HepG2 (cell line): ENCODE data around the gene GNG7. TPM values are rescaled to one million over a fixed set of nuclear protein-coding genes. Genes with fewer than 3 reads are reported as not detected.

Source experiments
- ARID4A ChIP-seq: sonication (generic); formaldehyde crosslinking; IDR thresholded peaks from 2 replicates; pipeline ENCODE4 v1.5.0; 2020; ENCODE audit warnings: mild to moderate bottlenecking, missing genetic modification reagents, borderline replicate concordance
- BRD4 ChIP-seq: sonication (generic); formaldehyde crosslinking; IDR thresholded peaks from 2 replicates; pipeline ENCODE4 v1.4.0; 2020; ENCODE audit warnings: missing genetic modification reagents
- CENPBD1 ChIP-seq: sonication (generic); formaldehyde crosslinking; IDR thresholded peaks from 2 replicates; pipeline ENCODE4 v1.8.0; 2022; ENCODE audit warnings: missing genetic modification reagents, low read depth, mild to moderate bottlenecking, borderline replicate concordance
- NFIC ChIP-seq: IDR thresholded peaks from 2 replicates; pipeline ENCODE4 v1.6.1; 2012; ENCODE audit warnings: mild to moderate bottlenecking, low read length, inconsistent platforms
- ZBED4 ChIP-seq: sonication (generic); formaldehyde crosslinking; IDR thresholded peaks from 2 replicates; pipeline ENCODE4 v1.4.0; 2020; ENCODE audit warnings: missing genetic modification reagents, borderline replicate concordance
- ZNF12 ChIP-seq: sonication (generic); formaldehyde crosslinking; IDR thresholded peaks from 2 replicates; pipeline ENCODE4 v1.5.0; 2020; ENCODE audit warnings: missing genetic modification reagents
- ZNF230 ChIP-seq: sonication (generic); formaldehyde crosslinking; IDR thresholded peaks from 2 replicates; pipeline ENCODE4 v1.4.0; 2020; ENCODE audit warnings: mild to moderate bottlenecking, missing genetic modification reagents
- ZNF33A ChIP-seq: sonication (generic); formaldehyde crosslinking; IDR thresholded peaks from 2 replicates; pipeline ENCODE4 v1.5.1; 2020; ENCODE audit warnings: missing genetic modification reagents, mild to moderate bottlenecking, moderate library complexity, borderline replicate concordance
- ZNF407 ChIP-seq: sonication (generic); formaldehyde crosslinking; IDR thresholded peaks from one replicate; pipeline ENCODE4 v1.5.1; 2020; ENCODE audit warnings: mild to moderate bottlenecking, missing genetic modification reagents; ENCODE audit errors: not compliant biosample characterization
- polyA plus RNA-seq, 8 experiments: library from polyadenylated mRNA; depleted of rRNA in 3 of 8; stranded (reverse) in 7 of 8; unstranded in 1 of 8; fragments of >200 nt; fragmentation: Illumina TruSeq in 4 of 8; extraction: Trizol in 4 of 8; gene quantifications; 2 replicates each; pipeline versions ENCODE4 v1.2.1 to v1.2.3, GENCODE V29; 2011 to 2016; ENCODE audit warnings: low read depth in 4 of 8, missing spikeins in 1 of 8, mixed read lengths in 1 of 8; ENCODE audit not compliant: insufficient read depth in 1 of 8
- total RNA-seq, 5 experiments: library from RNA; depleted of rRNA; stranded (reverse); fragments of >200 nt; fragmentation: Illumina TruSeq; extraction: Trizol; gene quantifications; 2 replicates each; pipeline ENCODE4 v1.2.3, GENCODE V29; 2016; ENCODE audit warnings: low read depth in 1 of 5

GNG7 gene
- total and polyA plus RNA-seq, 2 of the 13 experiments (the other 11 are each of a cell fraction or from before 2014, with no cell fraction given), result 1.4 to 3.3 TPM

- TF ChIP-seq ARID4A (CRISPR knock-in tag), result peak; percentile 83
- no peak for TF ChIP-seq ZNF33A (CRISPR knock-in tag)
- no peak for TF ChIP-seq BRD4 (CRISPR knock-in tag)
- TF ChIP-seq NFIC, result peak; percentile 29; the same call in 1 of the 2 replicates
- no peak; the same call in 1 of the 2 replicates for TF ChIP-seq ZNF12 (CRISPR knock-in tag)
- no peak for TF ChIP-seq CENPBD1 (CRISPR knock-in tag)
- 0 out of 2 replicates have a peak, but pooled peaks have one; percentile 22 for TF ChIP-seq ZBED4
- TF ChIP-seq ZNF230 (CRISPR knock-in tag), result no peak
- no peak for TF ChIP-seq ZNF407 (CRISPR knock-in tag)
Observed at GRCh38 chr19:2578901-2579677, 123.4 kb downstream of the GNG7 start (continued).
